ENCODE results near the gene TTC38. TPM values are rescaled to one million over a fixed set of nuclear protein-coding genes. Genes with fewer than 3 reads are reported as not detected.
"Not testable (repeated sequence)": the region's sequence is repeated elsewhere in the genome, so short reads cannot be mapped to it uniquely, and the experiment has no call there.

The TTC38 gene
- total RNA-seq, 1 experiment from 2014 or later: 37.0 TPM

DNA sequence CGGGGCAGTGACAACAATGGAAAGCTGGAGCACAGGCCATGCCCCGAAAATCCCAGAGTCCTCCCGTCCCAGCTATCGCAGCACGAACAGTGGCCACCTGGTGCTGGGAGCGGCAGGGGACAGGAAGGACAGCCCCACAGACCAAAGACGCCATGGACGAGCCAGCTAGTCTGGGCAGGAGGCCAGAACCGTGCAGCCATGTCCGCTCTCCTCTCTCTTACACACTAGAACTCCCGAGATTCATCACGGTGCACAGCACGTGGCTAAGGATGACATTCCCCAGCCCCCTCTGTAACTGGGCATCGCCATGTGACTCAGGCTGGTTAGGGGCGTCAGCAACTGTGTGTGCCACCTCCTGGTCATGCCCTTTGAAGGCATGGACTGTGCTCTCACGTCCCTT is 22.3 kb upstream of the TTC38 start:
- no peak for DNase-seq (ENCODE audit: low spot score)

GRCh38 chr22:46246178-46246577 is 21.6 kb upstream of the TTC38 start:
- DNase-seq (ENCODE audit: low spot score): no peak

GRCh38 chr22:46247443-46247975 is 20.3 kb upstream of the TTC38 start:
- no peak for DNase-seq (ENCODE audit: low spot score)

GRCh38 chr22:46250035-46250782 is 17.6 kb upstream of the TTC38 start, which contains the start of gene CDPF1:
Gene CDPF1, minus strand, starts transcription at chr22:46250293. Its CDS starts 2,009 bp downstream, at chr22:46248284.
- peak; percentile 81 for DNase-seq (ENCODE audit: low spot score)

DNA sequence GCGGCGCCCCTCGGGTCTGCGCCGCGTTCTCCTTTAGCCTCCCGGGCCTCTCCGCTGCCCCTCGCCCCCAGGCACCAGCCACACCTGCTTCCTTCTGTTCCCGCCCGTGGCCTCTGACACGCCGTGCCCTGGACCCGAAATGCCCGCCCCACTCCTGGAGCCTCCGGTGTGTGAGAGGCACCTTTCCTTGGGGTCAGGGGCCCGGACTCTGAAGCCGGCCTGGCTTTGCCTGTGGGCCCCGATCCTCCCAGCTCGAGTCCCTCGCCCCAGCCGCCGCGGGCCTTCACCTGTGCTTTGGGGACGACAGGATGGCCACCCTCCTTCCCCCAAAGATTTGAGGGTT is 17.1 kb upstream of the TTC38 start:
- DNase-seq (ENCODE audit: low spot score): peak; percentile 17

- DNase-seq (ENCODE audit: low spot score): no peak
Measured at GRCh38 chr22:46251266-46251665, 16.5 kb upstream of the TTC38 start.

- no peak for DNase-seq (ENCODE audit: low spot score)
Measured at GRCh38 chr22:46251816-46252380, 15.9 kb upstream of the TTC38 start.

- no peak for DNase-seq (ENCODE audit: low spot score)
Measured at GRCh38 chr22:46256358-46256958, 11.3 kb upstream of the TTC38 start.

DNA sequence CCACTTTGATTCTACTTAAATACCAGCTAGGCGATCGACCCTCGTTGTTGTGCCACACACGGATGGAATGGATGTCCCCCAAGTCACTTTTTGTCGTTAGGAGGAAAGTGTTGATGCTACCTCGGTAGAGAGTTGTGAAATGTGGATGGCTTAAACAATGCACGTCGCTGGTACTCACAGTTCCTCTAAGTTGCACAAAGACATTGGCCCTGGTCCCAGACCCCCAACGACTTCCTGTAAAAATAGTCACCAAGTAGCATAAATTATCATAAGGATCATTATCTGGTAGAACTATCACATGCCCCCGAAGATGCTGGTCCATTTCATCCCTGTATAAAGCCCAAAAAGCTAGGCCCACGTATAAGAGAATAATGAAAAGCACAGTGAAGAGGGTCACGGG is 8.4 kb upstream of the TTC38 start:
- no peak for DNase-seq (ENCODE audit: low spot score)

- DNase-seq (ENCODE audit: low spot score): no peak
Measured at GRCh38 chr22:46260038-46260437, 7.8 kb upstream of the TTC38 start.

GRCh38 chr22:46262449-46263215 is 5.2 kb upstream of the TTC38 start:
- DNase-seq (ENCODE audit: low spot score): no peak

DNA sequence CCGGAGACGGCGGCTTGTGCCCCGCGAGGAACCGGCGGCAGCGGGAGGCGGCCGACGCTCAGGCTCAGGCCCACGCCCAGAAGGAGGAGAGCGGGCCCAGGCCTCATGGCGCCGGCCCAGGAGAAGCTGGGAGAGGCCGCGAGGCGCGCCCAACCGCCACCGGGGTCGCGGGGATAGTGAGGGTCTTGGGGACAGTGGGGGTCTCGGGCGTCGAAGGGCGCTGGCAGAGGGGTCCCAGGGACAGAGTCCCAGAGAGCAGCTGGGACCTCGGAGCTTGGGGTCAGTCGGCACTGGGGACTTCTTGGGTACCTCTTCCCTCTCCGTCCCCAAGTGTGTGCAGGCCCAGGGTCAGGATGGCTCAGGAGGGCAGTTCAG is 4.6 kb upstream of the TTC38 start, which contains the start of gene PKDREJ:
Gene PKDREJ (minus strand): TSS at position 128 of the 375 bp plus-strand sequence. CDS start 21 bp downstream, at position 107.
- DNase-seq (ENCODE audit: low spot score): no peak

GRCh38 chr22:46264520-46264919 is 3.3 kb upstream of the TTC38 start:
- DNase-seq (ENCODE audit: low spot score): peak; percentile 34

DNA sequence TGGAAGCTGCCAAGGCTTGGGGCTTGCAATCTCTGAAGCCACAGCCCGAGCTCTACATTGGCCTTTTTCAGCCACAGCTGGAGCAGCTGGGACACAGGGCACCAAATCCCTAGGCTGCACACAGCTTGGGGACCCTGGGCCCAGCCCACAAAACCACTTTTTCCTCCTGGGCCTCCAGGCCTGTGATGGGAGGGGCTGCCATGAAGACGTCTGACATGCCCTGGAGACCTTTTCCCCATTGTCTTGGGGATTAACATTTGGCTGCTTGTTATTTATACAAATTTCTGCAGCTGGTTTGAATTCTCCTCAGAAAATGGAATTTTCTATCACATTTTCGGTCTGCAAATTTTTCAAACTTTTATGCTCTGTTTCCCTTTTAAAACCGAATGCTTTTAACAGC is 2.2 kb upstream of the TTC38 start:
- DNase-seq (ENCODE audit: low spot score): not testable (repeated sequence)

GRCh38 chr22:46269564-46269963 is 1.8 kb downstream of the TTC38 start:
- no peak for DNase-seq (ENCODE audit: low spot score)

- DNase-seq (ENCODE audit: low spot score): no peak
Measured at GRCh38 chr22:46272196-46272595, 4.4 kb downstream of the TTC38 start.

GRCh38 chr22:46272762-46273431 is 5.1 kb downstream of the TTC38 start:
- no peak for DNase-seq (ENCODE audit: low spot score)

- DNase-seq (ENCODE audit: low spot score): no peak
Measured at GRCh38 chr22:46273432-46274148, 5.8 kb downstream of the TTC38 start.

- no peak for DNase-seq (ENCODE audit: low spot score)
Measured at GRCh38 chr22:46274381-46274780, 6.6 kb downstream of the TTC38 start.

- no peak for DNase-seq (ENCODE audit: low spot score)
Measured at GRCh38 chr22:46275455-46276122, 7.8 kb downstream of the TTC38 start.
